SJCRH30 (cell line): ENCODE data around the gene TNK1. TPM values are rescaled to one million over a fixed set of nuclear protein-coding genes. Genes with fewer than 3 reads are reported as not detected.
"Not testable (repeated sequence)": the region's sequence is repeated elsewhere in the genome, so short reads cannot be mapped to it uniquely, and the experiment has no call there.

Experiments used
- DNase-seq, 2 experiments: peaks; one replicate each; pipeline ENCODE4 v3.0.0-alpha.2; 2015 to 2020
- H3K27ac ChIP-seq: fragments of 250-450 bp; sonication (Bioruptor Pico); 2 replicates; pipeline ENCODE4 v1.5.1; 2020; ENCODE audit warnings: mild to moderate bottlenecking, moderate library complexity
- H3K27me3 ChIP-seq: fragments of 250-450 bp; sonication (Bioruptor Pico); 2 replicates; pipeline ENCODE4 v1.5.1; 2020; ENCODE audit warnings: mild to moderate bottlenecking, moderate library complexity
- H3K36me3 ChIP-seq: fragments of 250-450 bp; sonication (Bioruptor Pico); 2 replicates; pipeline ENCODE4 v1.5.1; 2020; ENCODE audit warnings: mild to moderate bottlenecking, moderate library complexity
- H3K4me1 ChIP-seq: fragments of 250-450 bp; sonication (Bioruptor Pico); 2 replicates; pipeline ENCODE4 v1.5.1; 2020; ENCODE audit warnings: mild to moderate bottlenecking, moderate library complexity
- H3K4me3 ChIP-seq: fragments of 250-450 bp; sonication (Bioruptor Pico); 2 replicates; pipeline ENCODE4 v1.5.1; 2020; ENCODE audit warnings: mild to moderate bottlenecking, moderate library complexity
- H3K9me3 ChIP-seq: fragments of 250-450 bp; sonication (Bioruptor Pico); replicated peaks from 2 replicates; pipeline ENCODE4 v1.5.1; 2020; ENCODE audit warnings: mild to moderate bottlenecking, moderate library complexity
- total RNA-seq: library from RNA; depleted of rRNA; stranded (reverse); fragments of >200 nt; shearing (Covaris generic); gene quantifications from 2 replicates; pipeline ENCODE4 v1.2.3, GENCODE V29; 2014

TNK1 gene
- total RNA-seq, 1 experiment from 2014 or later: not detected

- Histone ChIP-seq H3K4me1 (no peaks in the 10 kb centered on the region), H3K36me3 (no peaks in the 10 kb centered on the region), H3K27me3 (no peaks in the 10 kb centered on the region), H3K27ac (no peak overlapping the region), H3K4me3 (no peak overlapping the region), H3K9me3 (no peaks in the 10 kb centered on the region)
- DNase-seq: no peak
These were observed 12.8 kb upstream of the TNK1 start for GRCh38 chr17:7367918-7368598.

DNA sequence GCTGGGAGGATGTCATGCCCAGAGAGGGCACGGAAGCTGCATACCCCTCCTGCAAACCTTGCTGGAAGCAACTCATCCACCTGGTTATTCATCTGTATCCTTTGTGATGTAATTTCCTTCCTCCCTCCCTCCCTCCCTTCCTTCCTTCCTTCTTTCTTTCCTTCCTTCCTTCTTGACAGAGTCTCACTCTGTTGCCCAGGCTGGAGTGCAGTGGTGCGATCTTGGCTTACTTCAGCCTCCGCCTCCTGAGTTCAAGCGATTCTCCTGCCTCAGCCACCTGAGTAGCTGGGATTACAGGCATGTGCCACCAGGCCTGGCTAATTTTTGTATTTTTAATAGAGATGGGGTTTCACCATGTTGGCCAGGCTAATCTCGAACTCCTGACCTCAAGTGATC lies 12.3 kb upstream of the TNK1 start:
- H3K4me3 ChIP-seq, H3K4me1 ChIP-seq, H3K27me3 ChIP-seq, H3K9me3 ChIP-seq, H3K36me3 ChIP-seq, DNase-seq, H3K27ac ChIP-seq: not testable (repeated sequence)

DNA sequence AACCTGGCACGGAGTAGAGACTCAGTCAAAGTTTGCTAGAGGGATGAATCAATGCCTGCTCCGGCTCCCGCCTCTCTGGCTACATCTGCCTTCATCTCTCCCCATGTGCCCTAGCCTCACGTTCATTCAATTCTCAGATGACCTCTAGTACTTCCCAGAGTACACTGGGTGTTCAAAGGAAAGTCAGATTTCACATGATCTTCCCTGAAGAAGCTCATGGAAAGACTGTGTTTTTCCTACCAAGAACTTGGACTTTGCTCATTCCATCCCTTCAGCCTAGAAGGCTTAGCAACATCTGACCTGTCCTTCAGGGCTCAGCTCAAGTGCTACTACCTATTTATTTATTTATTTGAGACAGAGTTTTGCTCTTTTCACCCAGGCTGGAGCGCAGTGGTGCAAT lies 11.1 kb upstream of the TNK1 start:
- H3K4me1 ChIP-seq: no peaks in the 10 kb centered on the region
- H3K27me3 ChIP-seq: no peaks in the 10 kb centered on the region
- no peaks in the 10 kb centered on the region for H3K9me3 ChIP-seq
- no peak overlapping the region for H3K4me3 ChIP-seq
- DNase-seq: no peak
- no peak overlapping the region for H3K27ac ChIP-seq
- no peaks in the 10 kb centered on the region for H3K36me3 ChIP-seq

DNA sequence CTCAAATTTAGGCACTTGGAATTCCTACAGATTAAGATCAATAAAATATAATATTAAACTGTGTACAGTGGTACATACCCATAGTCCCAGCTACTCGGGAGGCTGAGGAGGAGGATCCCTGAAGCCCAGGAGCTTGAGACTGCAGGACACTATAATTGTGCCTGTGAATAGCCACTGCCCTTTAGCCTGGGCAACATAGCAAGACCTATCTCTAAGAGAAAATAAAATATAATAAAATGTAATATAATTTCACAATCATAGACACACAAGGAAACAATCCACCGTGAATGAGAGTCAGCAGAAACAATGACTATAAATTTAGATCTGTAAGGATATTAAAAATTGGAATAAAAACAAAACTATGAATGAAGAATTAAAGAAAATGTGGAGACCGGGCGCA lies 10.0 kb upstream of the TNK1 start:
- H3K4me1 ChIP-seq: no peaks in the 10 kb centered on the region
- no peaks in the 10 kb centered on the region for H3K27me3 ChIP-seq
- H3K4me3 ChIP-seq: no peak overlapping the region
- H3K27ac ChIP-seq: no peak overlapping the region
- H3K36me3 ChIP-seq: no peaks in the 10 kb centered on the region
- no peaks in the 10 kb centered on the region for H3K9me3 ChIP-seq
- no peak for DNase-seq

- no peak for DNase-seq
- no peaks in the 10 kb centered on the region for H3K4me1 ChIP-seq
These were observed 6.5 kb upstream of the TNK1 start for GRCh38 chr17:7374353-7374752.

GRCh38 chr17:7379134-7379533 lies 1.8 kb upstream of the TNK1 start:
- no peaks in the 10 kb centered on the region for H3K36me3 ChIP-seq
- H3K27me3 ChIP-seq: no peaks in the 10 kb centered on the region
- H3K9me3 ChIP-seq: 0 out of 2 replicates have a peak, but pooled peaks cover 3% of the 10 kb centered on the region
- DNase-seq: no peak
- no peaks in the 10 kb centered on the region for H3K4me1 ChIP-seq
- no peak overlapping the region for H3K27ac ChIP-seq
- H3K4me3 ChIP-seq: no peak overlapping the region

More at GRCh38 chr17:7374353-7374752, 6.5 kb upstream of the TNK1 start:
- H3K27ac ChIP-seq: no peak overlapping the region
- H3K4me3 ChIP-seq: no peak overlapping the region
- H3K36me3 ChIP-seq: no peaks in the 10 kb centered on the region
- 0 out of 2 replicates have a peak, but pooled peaks cover 3% of the 10 kb centered on the region for H3K9me3 ChIP-seq
- H3K27me3 ChIP-seq: no peaks in the 10 kb centered on the region

DNA sequence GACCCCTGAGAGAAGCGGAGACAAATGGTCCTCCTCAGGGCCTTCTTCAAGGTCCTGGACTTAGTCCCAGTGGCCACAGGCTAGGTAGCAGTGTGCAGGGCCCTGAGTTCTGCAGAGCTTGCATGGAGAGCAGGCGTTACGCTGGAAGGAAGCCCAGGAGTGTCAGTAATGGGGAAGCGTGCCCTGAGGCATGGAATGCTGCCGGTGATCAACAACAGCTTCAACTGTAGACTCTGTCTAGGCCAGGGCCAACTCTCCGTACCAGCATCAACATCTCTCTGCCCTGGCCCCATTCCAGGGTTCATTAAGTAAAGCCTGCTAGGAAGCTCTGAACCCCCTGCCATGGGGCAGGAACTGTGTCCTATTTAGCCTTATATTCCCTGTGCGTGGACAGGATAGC lies 568 bp upstream of the TNK1 start:
- H3K27ac ChIP-seq: no peak overlapping the region
- no peaks in the 10 kb centered on the region for H3K4me1 ChIP-seq
- no peaks in the 10 kb centered on the region for H3K27me3 ChIP-seq
- H3K4me3 ChIP-seq: no peak overlapping the region
- H3K36me3 ChIP-seq: no peaks in the 10 kb centered on the region
- DNase-seq: peak; percentile 18 to 28
- 0 out of 2 replicates have a peak, but pooled peaks cover 3% of the 10 kb centered on the region for H3K9me3 ChIP-seq

- 0 out of 2 replicates have a peak, but pooled peaks cover 3% of the 10 kb centered on the region for H3K9me3 ChIP-seq
- no peaks in the 10 kb centered on the region for H3K36me3 ChIP-seq
- H3K4me1 ChIP-seq: no peaks in the 10 kb centered on the region
- H3K27ac ChIP-seq: no peak overlapping the region
- no peak overlapping the region for H3K4me3 ChIP-seq
- H3K27me3 ChIP-seq: no peaks in the 10 kb centered on the region
- no peak for DNase-seq
These were observed 2.0 kb downstream of the TNK1 start for GRCh38 chr17:7382901-7383300.

DNA sequence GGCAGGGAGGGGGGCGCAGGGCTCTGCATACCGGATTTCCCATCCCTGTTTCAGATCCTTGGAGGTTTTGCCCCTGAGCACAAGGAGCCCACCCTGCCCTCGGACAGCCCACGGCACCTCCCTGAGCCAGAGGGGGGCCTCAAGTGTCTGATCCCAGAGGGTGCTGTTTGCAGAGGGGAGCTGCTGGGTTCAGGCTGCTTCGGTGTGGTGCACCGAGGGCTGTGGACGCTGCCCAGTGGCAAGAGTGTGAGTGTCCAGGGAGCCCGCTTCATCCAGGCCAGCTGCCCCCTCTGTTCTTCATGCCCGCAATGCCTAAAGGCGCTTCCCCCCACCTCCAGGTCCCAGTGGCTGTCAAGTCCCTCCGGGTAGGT lies 2.5 kb downstream of the TNK1 start:
- Histone ChIP-seq H3K36me3 (no peaks in the 10 kb centered on the region), H3K27me3 (no peaks in the 10 kb centered on the region), H3K4me1 (no peaks in the 10 kb centered on the region), H3K27ac (no peak overlapping the region), H3K9me3 (0 out of 2 replicates have a peak, but pooled peaks cover 3% of the 10 kb centered on the region), H3K4me3 (no peak overlapping the region)
- no peak for DNase-seq

DNA sequence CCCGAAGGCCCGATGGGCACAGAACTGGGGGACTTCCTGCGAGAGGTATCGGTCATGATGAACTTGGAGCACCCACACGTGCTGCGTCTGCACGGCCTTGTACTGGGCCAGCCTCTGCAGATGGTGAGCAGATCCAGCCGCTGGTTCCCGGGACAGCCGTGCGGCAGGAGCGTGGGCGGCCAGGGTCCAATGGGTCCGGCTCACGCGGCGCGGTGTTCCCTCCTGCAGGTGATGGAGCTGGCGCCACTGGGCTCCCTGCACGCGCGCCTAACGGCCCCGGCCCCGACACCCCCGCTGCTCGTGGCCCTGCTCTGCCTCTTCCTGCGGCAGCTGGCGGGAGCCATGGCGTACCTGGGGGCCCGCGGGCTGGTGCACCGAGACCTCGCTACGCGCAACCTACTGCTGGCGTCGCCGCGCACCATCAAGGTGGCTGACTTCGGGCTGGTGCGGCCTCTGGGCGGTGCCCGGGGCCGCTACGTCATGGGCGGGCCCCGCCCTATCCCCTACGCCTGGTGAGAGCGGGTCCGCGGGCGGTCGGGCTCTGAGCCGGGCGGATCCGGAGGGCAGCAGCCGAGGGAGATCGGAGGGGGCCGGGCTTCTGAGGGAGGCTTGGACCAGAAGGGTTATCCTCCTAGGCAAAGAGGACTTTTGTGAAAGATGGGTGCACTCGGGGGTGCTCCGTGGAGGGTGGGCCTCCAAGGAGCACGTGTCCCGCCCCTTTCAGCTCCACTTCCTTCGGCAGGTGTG lies 3.0 kb downstream of the TNK1 start:
- Histone ChIP-seq H3K4me1 (no peaks in the 10 kb centered on the region), H3K4me3 (no peak overlapping the region), H3K9me3 (0 out of 2 replicates have a peak, but pooled peaks cover 3% of the 10 kb centered on the region), H3K36me3 (no peaks in the 10 kb centered on the region), H3K27ac (no peak overlapping the region), H3K27me3 (no peaks in the 10 kb centered on the region)
- no peak for DNase-seq

- no peaks in the 10 kb centered on the region for H3K9me3 ChIP-seq
- H3K27ac ChIP-seq: no peak overlapping the region
- no peak overlapping the region for H3K4me3 ChIP-seq
- no peaks in the 10 kb centered on the region for H3K36me3 ChIP-seq
- no peaks in the 10 kb centered on the region for H3K4me1 ChIP-seq
- no peak for DNase-seq
- H3K27me3 ChIP-seq: no peaks in the 10 kb centered on the region
These were observed 3.7 kb downstream of the TNK1 start for GRCh38 chr17:7384489-7385081.

DNA sequence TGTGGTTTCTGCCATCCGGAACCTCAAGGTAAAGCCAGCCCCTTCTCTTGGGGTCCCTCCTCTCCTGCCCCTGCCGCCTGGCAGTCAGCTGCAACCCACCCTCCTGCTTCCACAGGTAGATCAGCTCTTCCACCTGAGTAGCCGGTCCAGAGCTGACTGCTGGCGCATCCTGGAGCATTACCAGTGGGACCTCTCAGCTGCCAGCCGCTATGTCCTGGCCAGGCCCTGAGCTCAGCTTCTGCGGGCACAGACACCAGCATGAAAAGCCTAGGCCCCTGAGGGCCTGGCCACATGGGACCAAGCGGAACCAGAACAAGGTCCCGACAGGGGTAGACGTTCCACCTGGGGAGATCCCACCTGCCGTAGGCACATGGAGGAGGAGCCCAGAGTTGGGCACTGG lies 8.0 kb downstream of the TNK1 start:
- H3K4me1 ChIP-seq: no peaks in the 10 kb centered on the region
- no peak for DNase-seq
- no peaks in the 10 kb centered on the region for H3K36me3 ChIP-seq
- H3K27me3 ChIP-seq: no peaks in the 10 kb centered on the region
- H3K9me3 ChIP-seq: no peaks in the 10 kb centered on the region
- H3K27ac ChIP-seq: no peak overlapping the region
- no peak overlapping the region for H3K4me3 ChIP-seq

GRCh38 chr17:7389924-7390910 lies 9.3 kb downstream of the TNK1 start:
- no peak for DNase-seq
- H3K27ac ChIP-seq: no peak overlapping the region
- H3K27me3 ChIP-seq: no peaks in the 10 kb centered on the region
- H3K9me3 ChIP-seq: no peaks in the 10 kb centered on the region
- no peaks in the 10 kb centered on the region for H3K36me3 ChIP-seq
- H3K4me3 ChIP-seq: no peak overlapping the region
- H3K4me1 ChIP-seq: no peaks in the 10 kb centered on the region

DNA sequence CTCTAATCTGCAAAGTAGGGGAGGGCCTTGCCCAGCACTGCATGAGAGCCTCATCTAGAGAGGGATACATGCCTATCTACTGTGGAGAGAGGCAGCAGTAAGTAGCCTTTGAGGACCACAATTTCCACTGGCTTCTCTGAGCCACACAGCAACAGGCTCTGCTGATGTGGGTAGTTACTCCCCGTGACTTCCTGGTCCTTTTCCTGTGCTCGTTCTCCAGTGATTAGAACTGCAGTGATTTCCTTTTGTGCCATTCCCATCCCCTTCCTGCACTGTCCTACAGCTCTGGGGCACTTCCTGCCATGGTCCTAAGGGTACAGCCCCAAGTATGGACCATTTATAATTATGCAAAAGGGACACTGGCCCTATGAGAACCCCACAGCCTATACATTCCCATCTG lies 10.4 kb downstream of the TNK1 start:
- no peak for DNase-seq
- H3K4me1 ChIP-seq: no peaks in the 10 kb centered on the region
- no peaks in the 10 kb centered on the region for H3K36me3 ChIP-seq
- no peak overlapping the region for H3K4me3 ChIP-seq
- no peak overlapping the region for H3K27ac ChIP-seq
- no peaks in the 10 kb centered on the region for H3K9me3 ChIP-seq
- H3K27me3 ChIP-seq: no peaks in the 10 kb centered on the region
